ENCODE measurements around the gene ERFL. TPM values are rescaled to one million over a fixed set of nuclear protein-coding genes. Genes with fewer than 3 reads are reported as not detected.

The ERFL gene
- total RNA-seq, 1 donor from 2014 or later, result 0.43 TPM

DNA sequence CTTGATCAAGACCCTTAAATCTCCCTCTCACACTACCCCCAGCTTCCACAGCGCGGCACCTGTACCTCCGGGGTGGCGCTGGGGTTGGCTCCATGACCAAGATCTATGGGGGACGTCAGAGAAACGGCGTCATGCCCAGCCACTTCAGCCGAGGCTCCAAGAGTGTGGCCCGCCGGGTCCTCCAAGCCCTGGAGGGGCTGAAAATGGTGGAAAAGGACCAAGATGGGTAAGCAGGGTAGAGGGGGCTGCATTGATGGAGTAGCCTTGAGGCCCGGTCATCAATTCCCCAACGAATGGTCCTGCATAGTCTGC is 59.3 kb downstream of the ERFL start:
- peaks cover 67% of the 10 kb centered on the region for H3K4me1 ChIP-seq
- no peaks in the 10 kb centered on the region for H3K27me3 ChIP-seq
- peak overlapping the region; percentile 42 for H3K27ac ChIP-seq
- ATAC-seq (no peak), DNase-seq (no peak)
- no peak overlapping the region for H3K4me3 ChIP-seq
- no peaks in the 10 kb centered on the region for H3K9me3 ChIP-seq
- H3K36me3 ChIP-seq, result peaks cover 84% of the 10 kb centered on the region
- intact Hi-C loops (cut with DNase I), result loop anchor here (10.0 kb wide), 1 partner anchor 66 kb away; no protein-coding TSS in a partner anchor
- TF ChIP-seq CTCF (IDR thresholded peaks at IDR 0.05), result no peak

- Histone ChIP-seq H3K27ac (peak overlapping the region; percentile 42), H3K36me3 (peaks cover 90% of the 10 kb centered on the region), H3K4me3 (no peak overlapping the region), H3K9me3 (no peaks in the 10 kb centered on the region), H3K4me1 (peaks cover 70% of the 10 kb centered on the region), H3K27me3 (no peaks in the 10 kb centered on the region)
- intact Hi-C loops (cut with DNase I), result loop anchor here (10.0 kb wide), 1 partner anchor 66 kb away; no protein-coding TSS in a partner anchor
- ATAC-seq (peak; percentile 71), DNase-seq (no peak)
- no peak for TF ChIP-seq CTCF (IDR thresholded peaks at IDR 0.05)
Measured at GRCh38 chr19:41868120-41868988, 59.9 kb downstream of the ERFL start.

DNA sequence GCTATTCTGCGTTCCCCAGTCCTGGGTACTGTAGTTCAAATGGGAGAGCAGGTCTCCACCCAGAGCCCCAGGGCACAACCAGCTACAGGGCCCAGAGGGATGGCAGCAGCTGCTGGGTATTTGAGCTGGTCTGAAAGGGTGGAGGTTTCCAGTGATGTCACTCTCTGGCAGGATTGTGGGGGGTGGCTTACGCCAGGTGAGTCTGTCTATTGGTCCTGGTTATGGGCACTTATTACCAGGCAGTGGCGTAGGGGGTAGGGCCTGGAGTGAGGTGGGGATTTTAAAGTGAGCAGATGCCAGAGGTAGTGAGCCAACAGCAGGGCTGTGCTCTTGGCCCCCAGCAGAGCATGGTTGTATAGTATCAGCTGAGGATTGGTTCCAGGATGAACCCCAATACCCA is 62.0 kb downstream of the ERFL start:
- peaks cover 98% of the 10 kb centered on the region for H3K36me3 ChIP-seq
- no peaks in the 10 kb centered on the region for H3K27me3 ChIP-seq
- ATAC-seq, result no peak
- no peak for DNase-seq
- no peaks in the 10 kb centered on the region for H3K9me3 ChIP-seq
- intact Hi-C loops (cut with DNase I), result loop anchor here (10.0 kb wide), 1 partner anchor 69 kb away; no protein-coding TSS in a partner anchor
- H3K4me1 ChIP-seq, result peaks cover 73% of the 10 kb centered on the region
- no peak overlapping the region for H3K4me3 ChIP-seq
- no peak overlapping the region for H3K27ac ChIP-seq
- TF ChIP-seq CTCF (IDR thresholded peaks at IDR 0.05), result no peak

DNA sequence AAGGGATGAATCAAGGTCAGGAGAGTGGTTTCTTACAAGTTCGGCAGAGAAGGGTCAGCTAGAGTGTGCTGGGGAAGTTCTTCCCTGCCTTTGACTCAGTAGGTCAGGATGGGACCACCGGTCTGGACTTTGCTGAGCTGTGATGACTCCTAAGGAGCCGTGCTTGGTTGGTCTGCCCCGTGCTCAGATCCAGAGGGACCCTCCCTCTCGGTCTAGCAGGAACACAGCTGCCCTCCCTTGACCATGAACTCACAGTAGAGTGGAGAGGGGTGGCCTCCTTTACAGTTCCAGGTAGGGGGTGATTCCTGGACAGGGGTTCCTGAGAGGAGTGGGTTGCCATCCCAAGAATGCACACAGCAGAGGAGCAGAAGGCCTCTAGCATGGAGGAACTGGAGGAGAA is 63.9 kb downstream of the ERFL start:
- Histone ChIP-seq H3K9me3 (no peaks in the 10 kb centered on the region), H3K36me3 (peaks cover 82% of the 10 kb centered on the region), H3K4me1 (peaks cover 67% of the 10 kb centered on the region), H3K27ac (no peak overlapping the region), H3K4me3 (no peak overlapping the region), H3K27me3 (no peaks in the 10 kb centered on the region)
- intact Hi-C loops (cut with DNase I), result loop anchor here (10.0 kb wide), 1 partner anchor 70 kb away; no protein-coding TSS in a partner anchor
- no peak for TF ChIP-seq CTCF (IDR thresholded peaks at IDR 0.05)
- ATAC-seq, result no peak
- no peak for DNase-seq

GRCh38 chr19:41863209-41863931 is 64.9 kb downstream of the ERFL start:
- Histone ChIP-seq H3K27ac (no peak overlapping the region), H3K36me3 (peaks cover 72% of the 10 kb centered on the region), H3K4me3 (no peak overlapping the region), H3K27me3 (no peaks in the 10 kb centered on the region), H3K9me3 (no peaks in the 10 kb centered on the region), H3K4me1 (peaks cover 57% of the 10 kb centered on the region)
- DNase-seq (no peak), ATAC-seq (no peak)
- intact Hi-C loops (cut with DNase I), result loop anchor here (10.0 kb wide), 1 partner anchor 71 kb away; no protein-coding TSS in a partner anchor
- no peak for TF ChIP-seq CTCF (IDR thresholded peaks at IDR 0.05)

Measured in upper lobe of right lung (tissue), 1 donor.